ENCODE results near the gene ATXN1. TPM values are rescaled to one million over a fixed set of nuclear protein-coding genes. Genes with fewer than 3 reads are reported as not detected.

Gene ATXN1
- total RNA-seq, 1 experiment from 2014 or later: 8.1 TPM

GRCh38 chr6:16337295-16337975, 423.8 kb downstream of the ATXN1 start:
- Mint-ChIP-seq H3K9me3 (peaks cover 14% of the 10 kb centered on the region), H3K27ac (no peak overlapping the region), H3K36me3 (no peaks in the 10 kb centered on the region), H3K27me3 (ENCODE audit: low read depth) (no peaks in the 10 kb centered on the region), H3K4me3 (no peak overlapping the region), H3K4me1 (peaks cover 11% of the 10 kb centered on the region; the same call in 1 of the 2 replicates)
- POLR2A ChIA-PET: interaction anchor here (0.6 kb wide), 1 partner anchor 12 kb away, joined by 3 read pairs; no protein-coding TSS in a partner anchor
- DNase-seq (ENCODE audit: low spot score) (peak; percentile 25), ATAC-seq (peak; percentile 73)
- CTCF ChIA-PET: interaction anchor here (1.2 to 1.7 kb wide), 3 partner anchors 51 to 426 kb away, joined by 4 to 11 read pairs (median 5); no protein-coding TSS in a partner anchor
- TF ChIP-seq E2F5 (CRISPR knock-in tag; IDR thresholded peaks at IDR 0.05) (no peak), ZNF416 (CRISPR knock-in tag; IDR thresholded peaks at IDR 0.05) (no peak), ZNF281 (CRISPR knock-in tag; IDR thresholded peaks at IDR 0.05) (no peak), SMAD4 (CRISPR knock-in tag; IDR thresholded peaks at IDR 0.05) (no peak), IRF1 (CRISPR knock-in tag; IDR thresholded peaks at IDR 0.05) (no peak), STAT6 (CRISPR knock-in tag; conservative IDR thresholded peaks at IDR 0.05; ENCODE audit: low read depth) (no peak), EMX1 (CRISPR knock-in tag; IDR thresholded peaks at IDR 0.05) (no peak), TP53 (CRISPR knock-in tag; IDR thresholded peaks at IDR 0.05) (no peak), RELA (CRISPR knock-in tag; IDR thresholded peaks at IDR 0.05; ENCODE audit: borderline replicate concordance) (no peak)

- Mint-ChIP-seq H3K9me3 (peaks cover 14% of the 10 kb centered on the region), H3K4me3 (no peak overlapping the region), H3K27me3 (ENCODE audit: low read depth) (no peaks in the 10 kb centered on the region), H3K27ac (no peak overlapping the region), H3K4me1 (peaks cover 11% of the 10 kb centered on the region; the same call in 1 of the 2 replicates), H3K36me3 (no peaks in the 10 kb centered on the region)
- DNase-seq (ENCODE audit: low spot score) (no peak), ATAC-seq (no peak)
- POLR2A ChIA-PET: interaction anchor here (0.6 kb wide), 1 partner anchor 13 kb away, joined by 3 read pairs; no protein-coding TSS in a partner anchor
- CTCF ChIA-PET: interaction anchor here (0.6 to 1.7 kb wide), 6 partner anchors 51 to 426 kb away, joined by 3 to 11 read pairs (median 4); no protein-coding TSS in a partner anchor
- TF ChIP-seq ZBTB43 (CRISPR knock-in tag; IDR thresholded peaks at IDR 0.05): no peak
- TF ChIP-seq MLX (CRISPR knock-in tag; IDR thresholded peaks at IDR 0.05): no peak
- no peak for TF ChIP-seq SP1 (CRISPR knock-in tag; conservative IDR thresholded peaks at IDR 0.05)
- TF ChIP-seq TCF7 (CRISPR knock-in tag; IDR thresholded peaks at IDR 0.05; ENCODE audit: low read depth): no peak
- TF ChIP-seq ZNF671 (CRISPR knock-in tag; IDR thresholded peaks at IDR 0.05): no peak
These were observed 424.4 kb downstream of the ATXN1 start for GRCh38 chr6:16336911-16337294.

Data from WTC11 (cell line).